Heart left ventricle (tissue), 13 donors: ENCODE measurements around the gene XRCC5.

Experiments
- POLR2A ChIP-seq, 2 donors: fragments of 450-650 bp; IDR thresholded peaks; one replicate each; pipeline ENCODE4 v1.6.1; 2017; ENCODE audit warnings: antibody characterized with exemption in 2 of 2, mild to moderate bottlenecking in 2 of 2, moderate library complexity in 2 of 2
- TF ChIP-seq, protein P1 (sequence below), 12 donors: fragments of 200-600 bp; sonication (generic) in 4 of 12; IDR thresholded peaks; one replicate each; pipeline versions ENCODE4 v1.5.0 to v1.8.0; 2018 to 2022; ENCODE audit warnings: antibody characterized with exemption in 12 of 12, mild to moderate bottlenecking in 5 of 12
- donor health status: ischemic (EF 13 %, LVEDD 7.1; RV severe dilation, severe dysfunction).
- donor health status: DM: no; HTN: yes; CAD: no.
- donor health status: DM: no; HTN: no; CAD: no.
- donor health status: ischemic (EF 25% LVEDD 6.9; RV normal size, moderate dysfunction).
- donor health status: ischemic (EF 25% LVEDD 5.7; RV mildly dilated, moderate dysfunction).
- donor health status: ischemic (EF 35%, LVEDD 5.7; RV mildly dilated, moderate dysfunction).
- donor health status: nonischemic (EF 11% LVEDD 7.7; RV severe dilation, severe dysfunction).
- donor health status: DM: yes; HTN: yes; CAD: no.
- donor health status: PGD.
- donor health status: ischemic (EF 29% LVEDD 5.4; RV normal size, mild dysfunction).
- donor health status: nonischemic (EF 23%, LVEDD 6.1; RV moderate dilation, normal function).

DNA sequence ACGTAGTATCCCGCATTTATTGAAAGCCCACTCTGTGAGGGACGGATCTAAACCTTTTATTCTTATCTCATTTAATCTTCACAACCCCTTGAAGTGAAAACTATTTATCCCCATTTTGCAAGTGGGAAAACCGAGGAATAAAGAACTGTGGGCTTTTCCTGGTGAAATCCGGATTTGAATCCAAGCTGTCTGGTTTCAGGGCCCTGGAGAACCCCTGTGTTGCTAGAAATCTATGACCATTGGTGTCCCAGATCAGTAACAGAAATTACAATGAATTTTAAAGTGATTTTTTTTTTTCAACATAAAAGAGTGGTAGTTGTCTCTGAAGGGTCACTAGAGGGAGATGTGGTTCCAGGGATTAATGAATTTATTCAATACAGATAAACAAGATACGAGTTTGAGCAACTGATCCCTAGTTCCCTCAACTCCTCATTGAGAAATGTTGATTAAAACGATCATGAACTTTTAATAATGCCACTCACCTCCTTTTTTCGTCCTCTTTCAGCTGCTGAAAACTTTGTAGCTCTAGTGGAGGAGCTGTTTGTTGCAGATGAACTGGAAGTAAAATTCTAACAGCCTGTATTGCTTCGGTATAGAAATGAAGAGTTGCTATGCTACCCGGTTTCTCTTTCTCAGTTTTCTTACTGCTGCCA, 940 bp downstream of the XRCC5 start:
- no peak for TF ChIP-seq POLR2A (IDR thresholded peaks at IDR 0.05)
- TF ChIP-seq, protein P1, sequence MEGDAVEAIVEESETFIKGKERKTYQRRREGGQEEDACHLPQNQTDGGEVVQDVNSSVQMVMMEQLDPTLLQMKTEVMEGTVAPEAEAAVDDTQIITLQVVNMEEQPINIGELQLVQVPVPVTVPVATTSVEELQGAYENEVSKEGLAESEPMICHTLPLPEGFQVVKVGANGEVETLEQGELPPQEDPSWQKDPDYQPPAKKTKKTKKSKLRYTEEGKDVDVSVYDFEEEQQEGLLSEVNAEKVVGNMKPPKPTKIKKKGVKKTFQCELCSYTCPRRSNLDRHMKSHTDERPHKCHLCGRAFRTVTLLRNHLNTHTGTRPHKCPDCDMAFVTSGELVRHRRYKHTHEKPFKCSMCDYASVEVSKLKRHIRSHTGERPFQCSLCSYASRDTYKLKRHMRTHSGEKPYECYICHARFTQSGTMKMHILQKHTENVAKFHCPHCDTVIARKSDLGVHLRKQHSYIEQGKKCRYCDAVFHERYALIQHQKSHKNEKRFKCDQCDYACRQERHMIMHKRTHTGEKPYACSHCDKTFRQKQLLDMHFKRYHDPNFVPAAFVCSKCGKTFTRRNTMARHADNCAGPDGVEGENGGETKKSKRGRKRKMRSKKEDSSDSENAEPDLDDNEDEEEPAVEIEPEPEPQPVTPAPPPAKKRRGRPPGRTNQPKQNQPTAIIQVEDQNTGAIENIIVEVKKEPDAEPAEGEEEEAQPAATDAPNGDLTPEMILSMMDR (IDR thresholded peaks at IDR 0.05): peak in 7 of 12 donors; percentile 10 to 44 (median 31)
